Activated CD8-positive, alpha-beta T cell treated with anti-CD3 and anti-CD28 coated beads for 36 hours (primary cell): ENCODE measurements around the gene KRT86. TPM values are rescaled to one million over a fixed set of nuclear protein-coding genes. Genes with fewer than 3 reads are reported as not detected.
"Not testable (repeated sequence)": the region's sequence is repeated elsewhere in the genome, so short reads cannot be mapped to it uniquely, and the experiment has no call there.

Experiments used
- ATAC-seq: fragments of 200-7000 bp; cut with Tn5 transposase; one replicate; pipeline ENCODE4 v1.10.0; 2021; ENCODE audit warnings: mild to moderate bottlenecking, moderate library complexity
- CTCF ChIA-PET: fragments of 350-600 bp; sonication (Branson Sonifier 250); formaldehyde crosslinking; loops from one replicate; lab custom pipeline; 2021; ENCODE audit warnings: antibody characterized with exemption; lab: Charles Lee
- POLR2A ChIA-PET: fragments of 350-600 bp; sonication (Branson Sonifier 250); formaldehyde crosslinking; loops from one replicate; lab custom pipeline; 2021; ENCODE audit warnings: antibody characterized with exemption; lab: Charles Lee
- DNase-seq: peaks from one replicate; pipeline ENCODE4 v3.0.0-alpha.2; 2020
- H3K27ac Mint-ChIP-seq: one replicate; pipeline ENCODE4 v1.8.0; 2021; ENCODE audit warnings: mild to moderate bottlenecking, mixed read lengths
- H3K27me3 Mint-ChIP-seq: one replicate; pipeline ENCODE4 v1.8.0; 2021; ENCODE audit warnings: mixed read lengths
- H3K36me3 Mint-ChIP-seq: one replicate; pipeline ENCODE4 v1.8.0; 2021; ENCODE audit warnings: low read depth, mixed read lengths
- H3K4me1 Mint-ChIP-seq: one replicate; pipeline ENCODE4 v1.8.0; 2021; ENCODE audit warnings: low read depth, mixed read lengths
- H3K4me3 Mint-ChIP-seq: one replicate; pipeline ENCODE4 v1.8.0; 2021; ENCODE audit warnings: mild to moderate bottlenecking, moderate library complexity, mixed read lengths
- H3K9me3 Mint-ChIP-seq: one replicate; pipeline ENCODE4 v1.8.0; 2021; ENCODE audit warnings: mixed read lengths
- intact Hi-C: fragments of 100-400 bp; cut with micrococcal nuclease; formaldehyde crosslinking; loops from one replicate; pipeline ENCODE4 v1.10.0; 2022
- total RNA-seq, 2 experiments: library from RNA; stranded (reverse); gene quantifications; one replicate each; pipeline ENCODE4 v1.2.3, GENCODE V29; 2021
- TF ChIP-seq, protein P1 (sequence below): fragments of 200-600 bp; IDR thresholded peaks from one replicate; pipeline ENCODE4 v1.8.0; 2022; ENCODE audit warnings: antibody characterized with exemption, mild to moderate bottlenecking

KRT86 gene
- total RNA-seq, 2 experiments from 2014 or later = not detected

DNA sequence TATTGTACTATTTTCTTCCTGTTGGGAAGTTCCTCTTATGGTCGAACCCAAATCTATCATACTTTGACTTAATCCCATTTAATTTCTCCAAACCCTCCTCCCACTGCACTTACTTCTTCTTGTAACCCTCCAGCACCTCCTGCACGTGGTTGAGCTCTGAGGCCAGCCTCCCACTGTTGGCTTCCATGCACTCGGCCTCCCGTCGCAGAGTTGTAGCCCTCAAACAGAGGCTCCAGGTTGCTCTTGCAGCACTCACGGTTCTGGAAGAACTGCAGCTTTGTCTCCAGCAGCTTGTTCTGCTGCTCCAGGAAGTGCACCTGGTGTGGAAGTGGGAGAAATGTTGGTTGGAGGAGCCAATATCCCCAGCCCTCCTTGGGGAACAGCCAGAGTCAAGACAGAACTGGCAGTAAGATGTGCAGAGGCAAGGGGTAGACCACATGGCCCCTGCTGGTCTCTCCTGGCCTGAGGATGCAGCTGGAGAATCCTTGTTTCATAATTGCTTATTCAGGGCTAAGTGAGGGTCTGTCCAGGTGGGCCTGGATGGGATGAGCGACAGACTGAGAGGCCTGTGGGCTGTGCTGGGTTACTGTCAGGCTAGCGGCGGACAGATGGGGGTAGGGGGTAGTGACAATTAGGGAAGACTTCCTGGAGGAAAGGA is 18.4 kb upstream of the KRT86 start:
- H3K9me3 Mint-ChIP-seq = no peaks in the 10 kb centered on the region
- no peak for ATAC-seq
- H3K4me1 Mint-ChIP-seq = peaks cover 17% of the 10 kb centered on the region
- intact Hi-C loops = loop anchor here (2.0 kb wide), 1 partner anchor 15 kb away; no protein-coding TSS in a partner anchor
- H3K27me3 Mint-ChIP-seq = peaks cover 52% of the 10 kb centered on the region
- DNase-seq = no peak
- ChIA-PET CTCF (interaction anchor here (1.1 to 1.5 kb wide), 4 partner anchors 19 to 34 kb away, joined by 3 to 7 read pairs (median 4); no protein-coding TSS in a partner anchor), POLR2A (interaction anchor here (0.6 kb wide), 1 partner anchor 128 kb away, joined by 3 read pairs; no protein-coding TSS in a partner anchor)
- no peaks in the 10 kb centered on the region for H3K36me3 Mint-ChIP-seq
- TF ChIP-seq, protein P1, sequence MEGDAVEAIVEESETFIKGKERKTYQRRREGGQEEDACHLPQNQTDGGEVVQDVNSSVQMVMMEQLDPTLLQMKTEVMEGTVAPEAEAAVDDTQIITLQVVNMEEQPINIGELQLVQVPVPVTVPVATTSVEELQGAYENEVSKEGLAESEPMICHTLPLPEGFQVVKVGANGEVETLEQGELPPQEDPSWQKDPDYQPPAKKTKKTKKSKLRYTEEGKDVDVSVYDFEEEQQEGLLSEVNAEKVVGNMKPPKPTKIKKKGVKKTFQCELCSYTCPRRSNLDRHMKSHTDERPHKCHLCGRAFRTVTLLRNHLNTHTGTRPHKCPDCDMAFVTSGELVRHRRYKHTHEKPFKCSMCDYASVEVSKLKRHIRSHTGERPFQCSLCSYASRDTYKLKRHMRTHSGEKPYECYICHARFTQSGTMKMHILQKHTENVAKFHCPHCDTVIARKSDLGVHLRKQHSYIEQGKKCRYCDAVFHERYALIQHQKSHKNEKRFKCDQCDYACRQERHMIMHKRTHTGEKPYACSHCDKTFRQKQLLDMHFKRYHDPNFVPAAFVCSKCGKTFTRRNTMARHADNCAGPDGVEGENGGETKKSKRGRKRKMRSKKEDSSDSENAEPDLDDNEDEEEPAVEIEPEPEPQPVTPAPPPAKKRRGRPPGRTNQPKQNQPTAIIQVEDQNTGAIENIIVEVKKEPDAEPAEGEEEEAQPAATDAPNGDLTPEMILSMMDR = no peak
- H3K4me3 Mint-ChIP-seq = no peak overlapping the region
- H3K27ac Mint-ChIP-seq = no peak overlapping the region

DNA sequence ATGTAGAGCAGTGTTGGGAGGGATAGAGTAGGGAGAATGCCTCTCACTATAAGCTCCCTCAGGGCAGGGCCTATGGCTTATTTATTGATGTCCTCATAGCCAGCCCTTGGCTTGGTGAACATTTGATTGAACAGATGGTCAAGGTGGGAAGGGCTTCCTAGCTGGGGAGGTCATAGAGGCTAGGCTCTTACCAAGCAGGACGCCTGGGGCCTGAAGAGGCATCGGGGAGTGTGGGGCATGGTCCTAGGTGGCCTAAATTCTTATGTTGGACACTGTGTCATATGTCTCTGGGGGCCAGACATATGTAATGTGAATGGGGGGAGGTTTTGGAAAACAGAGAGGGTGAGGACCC is 17.9 kb upstream of the KRT86 start:
- no peak overlapping the region for H3K27ac Mint-ChIP-seq
- CTCF ChIA-PET = interaction anchor here (1.1 to 1.5 kb wide), 3 partner anchors 20 to 35 kb away, joined by 3 to 7 read pairs (median 5); no protein-coding TSS in a partner anchor
- H3K4me1 Mint-ChIP-seq = peaks cover 12% of the 10 kb centered on the region

DNA sequence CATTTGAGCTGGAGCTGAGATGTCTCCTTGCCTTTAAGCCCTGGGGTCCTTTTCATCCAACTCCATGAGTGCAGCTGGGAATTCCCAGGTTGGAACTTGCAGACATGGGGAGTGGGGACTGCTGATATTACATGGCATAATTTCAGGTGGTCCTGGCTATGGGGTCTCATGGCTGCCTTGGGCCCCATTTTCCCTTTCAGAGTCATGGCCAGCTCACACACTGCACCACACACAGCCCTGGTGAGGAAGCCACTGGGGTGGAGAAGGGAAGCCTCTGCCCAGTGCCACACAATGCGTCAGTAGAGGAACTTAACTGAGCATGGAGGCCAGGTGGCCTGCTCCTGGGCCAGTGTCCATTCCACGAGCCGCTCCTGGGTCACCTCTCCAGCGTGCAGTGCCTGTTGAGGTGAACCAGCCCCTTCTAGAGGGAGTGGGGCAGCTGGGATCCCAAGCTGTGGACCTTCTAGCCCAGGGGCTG is 17.3 kb upstream of the KRT86 start:
- POLR2A ChIA-PET = no interaction called here
- no peaks in the 10 kb centered on the region for H3K36me3 Mint-ChIP-seq
- CTCF ChIA-PET = interaction anchor here (1.4 to 1.5 kb wide), 2 partner anchors 20 to 22 kb away, joined by 3 to 7 read pairs; no protein-coding TSS in a partner anchor
- no peak for DNase-seq
- H3K9me3 Mint-ChIP-seq = no peaks in the 10 kb centered on the region
- no peak overlapping the region for H3K4me3 Mint-ChIP-seq
- peaks cover 7% of the 10 kb centered on the region for H3K4me1 Mint-ChIP-seq
- H3K27me3 Mint-ChIP-seq = peaks cover 55% of the 10 kb centered on the region
- TF ChIP-seq, protein P1 = no peak
- intact Hi-C loops = loop anchor here (2.0 kb wide), 1 partner anchor 16 kb away; no protein-coding TSS in a partner anchor
- H3K27ac Mint-ChIP-seq = no peak overlapping the region
- no peak for ATAC-seq

More for the DNA sequence above, 17.9 kb upstream of the KRT86 start:
- POLR2A ChIA-PET = no interaction called here
- Mint-ChIP-seq H3K36me3 (no peaks in the 10 kb centered on the region), H3K4me3 (no peak overlapping the region), H3K27me3 (peaks cover 54% of the 10 kb centered on the region), H3K9me3 (no peaks in the 10 kb centered on the region)
- TF ChIP-seq, protein P1 = no peak
- DNase-seq (no peak), ATAC-seq (no peak)
- intact Hi-C loops = loop anchor here (2.0 kb wide), 1 partner anchor 16 kb away; no protein-coding TSS in a partner anchor

DNA sequence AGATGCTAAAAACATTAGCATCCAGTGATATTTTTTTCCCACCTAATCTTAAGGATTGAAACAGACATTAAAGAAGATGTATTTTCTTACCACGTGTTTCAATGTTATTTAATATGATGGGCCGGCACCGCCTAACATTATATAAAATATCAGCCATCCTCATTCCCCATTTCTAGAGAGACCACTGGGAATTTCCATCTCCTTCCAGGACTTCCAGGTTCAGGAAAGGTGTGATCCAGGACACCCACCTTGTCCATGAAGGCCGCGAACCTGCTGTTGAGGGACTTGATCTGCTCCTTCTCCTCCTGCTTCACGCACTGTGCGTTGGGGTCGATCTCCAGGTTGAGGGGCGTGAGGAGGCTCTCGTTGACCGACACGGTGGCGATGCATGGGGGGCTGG is 16.5 kb upstream of the KRT86 start:
- H3K36me3 Mint-ChIP-seq, DNase-seq, H3K4me3 Mint-ChIP-seq, POLR2A ChIA-PET, H3K27ac Mint-ChIP-seq, H3K4me1 Mint-ChIP-seq, ATAC-seq, H3K9me3 Mint-ChIP-seq: not testable (repeated sequence)
- peaks cover 60% of the 10 kb centered on the region for H3K27me3 Mint-ChIP-seq
- intact Hi-C loops = loop anchor here (2.0 kb wide), 1 partner anchor 17 kb away; no protein-coding TSS in a partner anchor
- CTCF ChIA-PET = interaction anchor here (2.4 kb wide), 1 partner anchor 21 kb away, joined by 12 read pairs; no protein-coding TSS in a partner anchor

DNA sequence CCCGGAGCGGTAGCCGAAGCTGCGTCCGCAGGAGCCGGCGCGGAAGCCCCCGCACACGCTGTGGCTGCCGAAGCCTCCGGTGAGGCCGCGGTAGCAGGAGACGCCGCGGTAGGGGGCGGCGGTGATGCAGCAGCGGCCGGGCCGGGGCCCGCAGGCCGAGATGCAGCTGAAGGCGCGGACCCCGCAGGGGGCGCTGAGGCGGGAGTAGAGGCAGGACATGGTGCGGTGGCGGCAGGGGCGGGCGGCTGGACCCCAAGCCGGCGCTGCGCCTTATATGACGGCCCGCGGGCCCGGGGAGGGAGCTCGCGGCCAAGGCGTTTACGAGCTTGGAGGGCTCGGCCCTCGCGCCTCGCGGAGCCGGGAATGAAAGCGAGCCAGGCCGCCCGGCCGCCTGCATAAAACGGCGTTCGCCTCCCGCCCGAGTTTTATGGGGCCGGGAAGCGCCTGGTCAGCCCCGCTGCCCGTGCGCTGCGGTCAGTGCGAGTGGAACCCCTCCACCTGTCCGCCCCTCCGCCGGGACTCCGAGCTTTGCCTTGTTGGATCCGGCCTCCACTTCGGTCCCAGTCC is 16.0 kb upstream of the KRT86 start:
- no peak overlapping the region for H3K27ac Mint-ChIP-seq
- ATAC-seq = no peak
- peaks cover 58% of the 10 kb centered on the region for H3K27me3 Mint-ChIP-seq
- H3K36me3 Mint-ChIP-seq = no peaks in the 10 kb centered on the region
- POLR2A ChIA-PET = no interaction called here
- intact Hi-C loops = no loop called here
- H3K4me1 Mint-ChIP-seq = peaks cover 7% of the 10 kb centered on the region
- DNase-seq = no peak
- CTCF ChIA-PET = interaction anchor here (1.1 to 2.4 kb wide), 2 partner anchors 21 kb away, joined by 4 to 12 read pairs; no protein-coding TSS in a partner anchor
- H3K9me3 Mint-ChIP-seq = no peaks in the 10 kb centered on the region
- H3K4me3 Mint-ChIP-seq = no peak overlapping the region
- TF ChIP-seq, protein P1 = no peak
